ENCODE measurements around the gene C10orf95. TPM values are rescaled to one million over a fixed set of nuclear protein-coding genes. Genes with fewer than 3 reads are reported as not detected.

C10orf95 gene
- total RNA-seq, 2 donors from 2014 or later = 0.85 to 3.7 TPM

DNA sequence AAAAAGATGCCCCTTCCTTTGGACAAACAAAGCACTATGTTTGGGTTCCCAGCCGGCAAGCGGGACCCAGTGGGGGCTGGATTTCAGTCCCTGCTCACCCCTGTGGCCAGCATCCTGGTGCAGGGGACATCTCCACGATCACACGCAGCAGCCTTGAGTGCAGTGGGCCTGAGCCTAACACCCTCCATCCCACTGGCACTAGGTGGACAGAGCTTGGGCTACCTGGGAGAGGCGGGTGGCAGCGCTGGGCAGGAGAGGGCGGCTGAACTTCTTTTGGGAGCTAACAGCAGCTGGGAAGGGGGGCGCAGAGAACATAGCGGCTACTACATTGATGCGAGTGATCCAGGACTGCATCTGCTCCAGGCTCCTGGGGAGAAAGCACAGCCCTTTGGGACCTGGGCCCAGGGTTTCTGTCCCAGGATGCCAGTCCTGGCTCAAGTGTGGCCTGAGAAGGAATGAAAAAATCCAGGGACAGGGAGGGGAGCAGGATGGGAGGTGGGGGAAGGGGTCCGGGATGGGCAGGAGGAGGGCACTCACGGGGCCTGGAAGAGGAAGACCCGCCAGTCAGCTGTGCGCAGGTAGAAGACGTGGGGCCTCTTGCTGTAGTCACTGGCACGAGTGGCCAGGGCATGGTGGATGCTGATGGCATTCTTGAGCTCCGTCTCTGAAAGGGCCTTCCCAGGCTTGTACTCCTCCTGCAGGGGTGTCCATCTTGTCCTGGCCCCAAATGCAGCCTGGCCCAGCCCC lies 46.8 kb downstream of the C10orf95 start:
- WGBS = 89% methylated on average over 17 of the region's 17 CpGs
- no peaks in the 10 kb centered on the region for H3K9me3 ChIP-seq
- H3K4me1 ChIP-seq (replicated peaks) = no peaks in the 10 kb centered on the region
- H3K27me3 ChIP-seq (replicated peaks; ENCODE audit: insufficient read depth) = no peaks in the 10 kb centered on the region
- no peaks in the 10 kb centered on the region for H3K36me3 ChIP-seq
- H3K4me3 ChIP-seq = no peak overlapping the region
- no peak for TF ChIP-seq POLR2A (IDR thresholded peaks at IDR 0.05)
- TF ChIP-seq POLR2AphosphoS5 (IDR thresholded peaks at IDR 0.05) = no peak
- TF ChIP-seq, protein P1, sequence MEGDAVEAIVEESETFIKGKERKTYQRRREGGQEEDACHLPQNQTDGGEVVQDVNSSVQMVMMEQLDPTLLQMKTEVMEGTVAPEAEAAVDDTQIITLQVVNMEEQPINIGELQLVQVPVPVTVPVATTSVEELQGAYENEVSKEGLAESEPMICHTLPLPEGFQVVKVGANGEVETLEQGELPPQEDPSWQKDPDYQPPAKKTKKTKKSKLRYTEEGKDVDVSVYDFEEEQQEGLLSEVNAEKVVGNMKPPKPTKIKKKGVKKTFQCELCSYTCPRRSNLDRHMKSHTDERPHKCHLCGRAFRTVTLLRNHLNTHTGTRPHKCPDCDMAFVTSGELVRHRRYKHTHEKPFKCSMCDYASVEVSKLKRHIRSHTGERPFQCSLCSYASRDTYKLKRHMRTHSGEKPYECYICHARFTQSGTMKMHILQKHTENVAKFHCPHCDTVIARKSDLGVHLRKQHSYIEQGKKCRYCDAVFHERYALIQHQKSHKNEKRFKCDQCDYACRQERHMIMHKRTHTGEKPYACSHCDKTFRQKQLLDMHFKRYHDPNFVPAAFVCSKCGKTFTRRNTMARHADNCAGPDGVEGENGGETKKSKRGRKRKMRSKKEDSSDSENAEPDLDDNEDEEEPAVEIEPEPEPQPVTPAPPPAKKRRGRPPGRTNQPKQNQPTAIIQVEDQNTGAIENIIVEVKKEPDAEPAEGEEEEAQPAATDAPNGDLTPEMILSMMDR (IDR thresholded peaks at IDR 0.05) = no peak
- intact Hi-C loops (cut with DNase I) = no loop called here
- no peak overlapping the region for H3K27ac ChIP-seq
- DNase-seq (ENCODE audit: low spot score) = no peak

DNA sequence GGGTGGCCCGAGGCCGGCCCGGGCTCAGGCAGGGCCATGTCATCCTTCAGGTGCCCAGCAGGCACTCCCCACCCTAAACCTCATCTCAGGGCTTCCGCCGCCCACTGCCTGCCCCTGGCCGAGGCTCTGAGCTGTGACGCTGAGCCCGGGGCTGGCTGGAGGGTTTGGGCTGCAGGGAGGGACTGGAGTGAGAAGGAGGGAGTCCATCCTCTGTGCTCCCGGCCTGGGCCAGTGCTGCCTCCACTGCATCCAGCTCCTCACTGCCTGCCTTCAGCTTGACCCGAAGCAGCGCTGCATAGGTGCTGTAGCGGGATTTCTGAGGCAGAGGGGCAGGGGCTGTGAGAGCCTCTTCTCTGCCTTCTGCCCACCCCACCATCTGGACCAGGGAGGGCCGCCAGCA lies 48.2 kb downstream of the C10orf95 start:
- no peak for DNase-seq (ENCODE audit: low spot score)
- WGBS = 79% methylated on average over 6 of the region's 13 CpGs
- no peaks in the 10 kb centered on the region for H3K36me3 ChIP-seq
- no peak overlapping the region for H3K27ac ChIP-seq
- intact Hi-C loops (cut with DNase I) = no loop called here
- TF ChIP-seq POLR2AphosphoS5 (IDR thresholded peaks at IDR 0.05) = no peak
- TF ChIP-seq, protein P1 (IDR thresholded peaks at IDR 0.05) = no peak
- no peak for TF ChIP-seq POLR2A (IDR thresholded peaks at IDR 0.05)
- no peak overlapping the region for H3K4me3 ChIP-seq
- H3K4me1 ChIP-seq (replicated peaks) = no peaks in the 10 kb centered on the region
- H3K27me3 ChIP-seq (replicated peaks; ENCODE audit: insufficient read depth) = no peaks in the 10 kb centered on the region
- H3K9me3 ChIP-seq = no peaks in the 10 kb centered on the region

DNA sequence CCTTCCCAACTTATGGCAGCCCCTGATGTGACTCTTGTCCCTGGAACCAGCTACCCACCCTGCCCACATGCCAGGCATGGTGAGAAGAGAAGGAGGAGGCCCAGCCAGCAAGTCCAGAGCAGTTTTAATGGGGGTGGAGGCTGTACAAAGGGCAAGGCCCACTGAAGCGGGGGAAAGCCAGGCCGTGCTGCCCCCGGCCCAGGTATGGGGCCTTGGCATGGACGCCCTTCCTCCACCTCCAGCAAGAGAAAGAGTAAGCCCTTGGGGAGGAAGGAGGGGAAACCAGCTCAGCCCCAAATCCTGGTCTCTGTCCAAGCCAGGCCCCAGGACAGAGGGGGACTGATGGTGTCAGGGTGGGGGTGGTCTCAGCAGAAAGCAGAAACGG lies 48.8 kb downstream of the C10orf95 start:
- TF ChIP-seq, protein P1 (IDR thresholded peaks at IDR 0.05) = no peak
- TF ChIP-seq POLR2AphosphoS5 (IDR thresholded peaks at IDR 0.05) (no peak), POLR2A (IDR thresholded peaks at IDR 0.05) (no peak)
- no peak overlapping the region for H3K27ac ChIP-seq
- no peaks in the 10 kb centered on the region for H3K36me3 ChIP-seq
- 87% methylated on average over 5 of the region's 5 CpGs for WGBS
- no peaks in the 10 kb centered on the region for H3K9me3 ChIP-seq
- no peaks in the 10 kb centered on the region for H3K4me1 ChIP-seq (replicated peaks)
- no peak overlapping the region for H3K4me3 ChIP-seq
- intact Hi-C loops (cut with DNase I) = no loop called here
- no peaks in the 10 kb centered on the region for H3K27me3 ChIP-seq (replicated peaks; ENCODE audit: insufficient read depth)
- no peak for DNase-seq (ENCODE audit: low spot score)

DNA sequence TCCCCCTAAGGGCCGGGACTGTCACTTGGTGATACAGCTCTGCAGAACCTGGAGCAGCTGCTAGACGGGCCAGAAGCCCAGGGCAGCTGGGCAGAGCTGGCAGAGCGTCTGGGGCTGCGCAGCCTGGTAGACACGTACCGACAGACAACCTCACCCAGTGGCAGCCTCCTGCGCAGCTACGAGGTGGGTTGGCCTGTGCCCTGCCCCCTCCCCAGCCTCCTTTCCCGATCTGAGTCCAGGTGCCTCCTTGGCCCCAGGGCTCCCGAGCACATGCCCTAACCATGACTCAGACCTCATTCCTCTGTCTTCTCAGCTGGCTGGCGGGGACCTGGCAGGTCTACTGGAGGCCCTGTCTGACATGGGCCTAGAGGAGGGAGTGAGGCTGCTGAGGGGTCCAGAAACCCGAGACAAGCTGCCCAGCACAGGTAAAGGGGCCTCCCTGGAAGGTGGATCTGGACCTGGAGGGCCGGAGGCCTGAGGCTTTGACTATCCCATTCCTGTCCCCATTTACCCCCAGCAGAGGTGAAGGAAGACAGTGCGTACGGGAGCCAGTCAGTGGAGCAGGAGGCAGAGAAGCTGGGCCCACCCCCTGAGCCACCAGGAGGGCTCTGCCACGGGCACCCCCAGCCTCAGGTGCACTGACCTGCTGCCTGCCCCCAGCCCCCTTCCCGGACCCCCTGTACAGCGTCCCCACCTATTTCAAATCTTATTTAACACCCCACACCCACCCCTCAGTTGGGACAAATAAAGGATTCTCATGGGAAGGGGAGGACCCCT lies 49.4 kb downstream of the C10orf95 start:
- intact Hi-C loops (cut with DNase I) = loop anchor here (2.0 kb wide), 1 partner anchor 173 kb away; no protein-coding TSS in a partner anchor

More for the DNA sequence above, 49.4 kb downstream of the C10orf95 start:
- H3K36me3 ChIP-seq = no peaks in the 10 kb centered on the region
- H3K27ac ChIP-seq = no peak overlapping the region
- no peak overlapping the region for H3K4me3 ChIP-seq
- H3K4me1 ChIP-seq (replicated peaks) = no peaks in the 10 kb centered on the region
- H3K9me3 ChIP-seq = no peaks in the 10 kb centered on the region
- 82% methylated on average over 18 of the region's 18 CpGs for WGBS
- DNase-seq (ENCODE audit: low spot score) = no peak
- no peaks in the 10 kb centered on the region for H3K27me3 ChIP-seq (replicated peaks; ENCODE audit: insufficient read depth)
- no peak for TF ChIP-seq POLR2AphosphoS5 (IDR thresholded peaks at IDR 0.05)
- TF ChIP-seq, protein P1 (IDR thresholded peaks at IDR 0.05) = no peak
